IMR-90 (cell line): Measurements from ENCODE around the gene SLC6A4. TPM values are rescaled to one million over a fixed set of nuclear protein-coding genes. Genes with fewer than 3 reads are reported as not detected.

Source experiments
- ATAC-seq: fragments of 200-7000 bp; cut with Tn5 transposase; 2 replicates; pipeline ENCODE4 v1.9.1; 2020; ENCODE audit warnings: low read depth, mild to moderate bottlenecking, moderate library complexity
- BruUV-seq: library from RNA; stranded (reverse); fragments of 400-500 nt; replicated peaks from 2 replicates; lab custom pipeline; 2021; lab: Mats Ljungman, UMichigan
- CTCF ChIA-PET: fragments of 300-600 bp; formaldehyde crosslinking; extraction: SDS; loops from one replicate; lab custom pipeline; 2021; ENCODE audit warnings: antibody characterized with exemption; lab: Yijun Ruan, JAX
- POLR2A ChIA-PET: fragments of 300-600 bp; sonication (Branson Sonifier 250); formaldehyde crosslinking; loops from one replicate; lab custom pipeline; 2022; ENCODE audit warnings: antibody characterized with exemption; ENCODE audit not compliant: unreplicated experiment; lab: Charles Lee
- DNase-seq: peaks from one replicate; pipeline ENCODE4 v3.0.0; 2013
- H2AFZ ChIP-seq: replicated peaks from 2 replicates; pipeline ENCODE3; 2013; ENCODE audit warnings: low read length, mild to moderate bottlenecking; ENCODE audit not compliant: poor library complexity
- H2AK5ac ChIP-seq: 2 replicates; pipeline ENCODE4 v1.6.1; 2013; ENCODE audit warnings: low read depth, low read length, inconsistent platforms
- H2AK9ac ChIP-seq: replicated peaks from 2 replicates; pipeline ENCODE3; 2013; ENCODE audit warnings: mild to moderate bottlenecking, low read depth, low read length, moderate library complexity; ENCODE audit not compliant: poor library complexity
- H2BK120ac ChIP-seq: 2 replicates; pipeline ENCODE4 v1.6.1; 2013; ENCODE audit warnings: low read depth, low read length, inconsistent platforms
- H2BK15ac ChIP-seq: 3 replicates; pipeline ENCODE4 v1.6.1; 2013; ENCODE audit warnings: low read depth, low read length, inconsistent platforms
- H2BK20ac ChIP-seq: 2 replicates; pipeline ENCODE4 v1.6.1; 2013; ENCODE audit warnings: low read depth, mild to moderate bottlenecking, inconsistent platforms, low read length, moderate library complexity
- H2BK5ac ChIP-seq: 2 replicates; pipeline ENCODE4 v1.6.1; 2013; ENCODE audit warnings: mild to moderate bottlenecking, low read depth, low read length, inconsistent platforms; ENCODE audit not compliant: poor library complexity, severe bottlenecking
- H3K14ac ChIP-seq: replicated peaks from 2 replicates; pipeline ENCODE4 v1.6.1; 2013; ENCODE audit warnings: low read depth, low read length, inconsistent platforms
- H3K18ac ChIP-seq: 2 replicates; pipeline ENCODE4 v1.6.1; 2013; ENCODE audit warnings: low read depth, low read length, control low read depth
- H3K23ac ChIP-seq: 2 replicates; pipeline ENCODE4 v1.6.1; 2013; ENCODE audit warnings: low read depth, low read length, inconsistent platforms
- H3K27ac ChIP-seq: 2 replicates; pipeline ENCODE4 v1.5.1; 2013; ENCODE audit warnings: mild to moderate bottlenecking, control low read depth, low read length; ENCODE audit not compliant: insufficient read depth
- H3K27me3 ChIP-seq: 2 replicates; pipeline ENCODE4 v1.6.1; 2013; ENCODE audit warnings: low read length; ENCODE audit not compliant: control insufficient read depth, insufficient read depth
- H3K36me3 ChIP-seq: 2 replicates; pipeline ENCODE4 v1.6.1; 2013; ENCODE audit warnings: low read length, mixed read lengths; ENCODE audit not compliant: control insufficient read depth, insufficient read depth
- H3K4ac ChIP-seq: 2 replicates; pipeline ENCODE4 v1.6.1; 2013; ENCODE audit warnings: low read depth, low read length, inconsistent platforms
- H3K4me1 ChIP-seq: 2 replicates; pipeline ENCODE4 v1.6.1; 2013; ENCODE audit warnings: low read length, mixed read lengths; ENCODE audit not compliant: control insufficient read depth, insufficient read depth
- H3K4me2 ChIP-seq: 2 replicates; pipeline ENCODE4 v1.6.1; 2013; ENCODE audit warnings: low read depth, mild to moderate bottlenecking, control low read depth, low read length, moderate library complexity
- H3K4me3 ChIP-seq: 2 replicates; pipeline ENCODE4 v1.5.1; 2013; ENCODE audit warnings: low read depth, mild to moderate bottlenecking, control low read depth, low read length, moderate library complexity; ENCODE audit not compliant: insufficient read depth
- H3K56ac ChIP-seq: 2 replicates; pipeline ENCODE4 v1.6.1; 2013; ENCODE audit warnings: low read length, inconsistent platforms; ENCODE audit not compliant: insufficient read depth; ENCODE audit errors: extremely low read depth
- H3K79me1 ChIP-seq, 2 experiments: 2 replicates each; pipeline ENCODE4 v1.6.1; 2013; ENCODE audit warnings: low read length in 2 of 2, inconsistent platforms in 1 of 2, low read depth in 1 of 2
- H3K9ac ChIP-seq: 2 replicates; pipeline ENCODE4 v1.6.1; 2013; ENCODE audit warnings: low read depth, low read length, control low read depth
- H3K9me1 ChIP-seq: 2 replicates; pipeline ENCODE4 v1.6.1; 2013; ENCODE audit warnings: low read length, inconsistent platforms; ENCODE audit not compliant: insufficient read depth
- H3K9me3 ChIP-seq: 2 replicates; pipeline ENCODE4 v1.6.1; 2013; ENCODE audit warnings: low read length; ENCODE audit not compliant: control insufficient read depth, insufficient read depth
- H4K20me1 ChIP-seq: 2 replicates; pipeline ENCODE4 v1.6.1; 2013; ENCODE audit warnings: low read length, inconsistent platforms; ENCODE audit not compliant: insufficient read depth
- H4K5ac ChIP-seq: 2 replicates; pipeline ENCODE4 v1.6.1; 2013; ENCODE audit warnings: mild to moderate bottlenecking, low read depth, low read length, control low read depth
- H4K8ac ChIP-seq, 2 experiments: 2 replicates each; pipeline ENCODE4 v1.6.1; 2013; ENCODE audit warnings: low read depth in 2 of 2, low read length in 2 of 2, control low read depth in 1 of 2, inconsistent platforms in 1 of 2
- H4K91ac ChIP-seq: 2 replicates; pipeline ENCODE4 v1.6.1; 2013; ENCODE audit warnings: low read depth, low read length, inconsistent platforms; ENCODE audit not compliant: insufficient read depth
- CTCF ChIP-seq: conservative IDR thresholded peaks from 2 replicates; pipeline ENCODE4 v1.5.1; 2012; ENCODE audit warnings: mild to moderate bottlenecking, low read depth, low read length, improper control_type of control experiment
- MAFK ChIP-seq: IDR thresholded peaks from 2 replicates; pipeline ENCODE4 v1.6.1; 2012; ENCODE audit warnings: low read depth, low read length, improper control_type of control experiment
- MAZ ChIP-seq: IDR thresholded peaks from 2 replicates; pipeline ENCODE4 v1.6.1; 2012; ENCODE audit warnings: low read depth, mild to moderate bottlenecking, low read length, improper control_type of control experiment, moderate library complexity, borderline replicate concordance
- NFE2L2 ChIP-seq: fragments of 150-350 bp; IDR thresholded peaks from 2 replicates; pipeline ENCODE4 v1.6.1; 2016; ENCODE audit warnings: low read depth, mild to moderate bottlenecking, low read length
- RAD21 ChIP-seq: IDR thresholded peaks from 2 replicates; pipeline ENCODE4 v1.6.1; 2012; ENCODE audit warnings: low read length, improper control_type of control experiment
- RFX5 ChIP-seq: IDR thresholded peaks from 2 replicates; pipeline ENCODE4 v1.8.0; 2012; ENCODE audit warnings: low read depth, mild to moderate bottlenecking, low read length, moderate library complexity
- SMC3 ChIP-seq: fragments of 150-350 bp; IDR thresholded peaks from 2 replicates; pipeline ENCODE4 v1.6.1; 2016; ENCODE audit warnings: low read depth, mild to moderate bottlenecking, antibody characterized with exemption, low read length, moderate library complexity
- dilution Hi-C: fragments of 300-500 bp; cut with HindIII; formaldehyde crosslinking; loops from one replicate; pipeline ENCODE4 v1.14.3; 2018; ENCODE audit warnings: low sequenced_read_pairs; ENCODE audit not compliant: unreplicated experiment
- in situ Hi-C: fragments of 300-500 bp; cut with MboI; formaldehyde crosslinking; loops from 3 replicates; pipeline ENCODE4 v1.14.3; 2019; ENCODE audit warnings: low sequenced_read_pairs, inconsistent platforms, mixed read lengths
- intact Hi-C: fragments of 100-400 bp; cut with micrococcal nuclease; formaldehyde crosslinking; loops from 2 replicates; pipeline ENCODE4 v1.10.0; 2022
- polyA plus RNA-seq, 3 experiments: library from polyadenylated mRNA; depleted of rRNA; stranded (reverse); fragments of >200 nt; gene quantifications; 2 replicates each; pipeline ENCODE4 v1.2.3, GENCODE V29; 2012; ENCODE audit warnings: low replicate concordance in 1 of 3
- total RNA-seq: library from RNA; depleted of rRNA; stranded (reverse); fragments of >200 nt; gene quantifications from 2 replicates; pipeline ENCODE4 v1.2.3, GENCODE V29; 2012
- TF ChIP-seq, protein P1 (sequence below): fragments of 150-350 bp; IDR thresholded peaks from 2 replicates; pipeline ENCODE4 v1.6.1; 2016; ENCODE audit warnings: low read depth, mild to moderate bottlenecking, low read length, moderate library complexity, borderline replicate concordance

SLC6A4 gene
- total and polyA plus RNA-seq, 2 of the 4 experiments (the other 2 are of a cell fraction) = under 0.01 TPM; not detected in 1

GRCh38 chr17:30161601-30162000 lies 73.9 kb downstream of the SLC6A4 start:
- Histone ChIP-seq H3K36me3 (peaks cover 4% of the 10 kb centered on the region; the same call in 1 of the 2 replicates), H3K9me3 (peaks cover 2% of the 10 kb centered on the region), H3K4me1 (no peaks in the 10 kb centered on the region; the same call in 1 of the 2 replicates), H2BK5ac (no peak overlapping the region), H4K5ac (no peak overlapping the region), H3K4me2 (no peak overlapping the region), H3K9me1 (no peaks in the 10 kb centered on the region; the same call in 1 of the 2 replicates), H3K56ac (no peak overlapping the region), H2AK9ac (no peak overlapping the region), H2BK120ac (no peak overlapping the region), H3K4ac (no peak overlapping the region), H2BK15ac (no peak overlapping the region), H3K27ac (no peak overlapping the region), H4K91ac (no peak overlapping the region), H2AFZ (no peak overlapping the region), H3K9ac (no peak overlapping the region), H3K4me3 (no peak overlapping the region), H2BK20ac (no peak overlapping the region), H4K8ac (no peak overlapping the region), H3K18ac (no peak overlapping the region), H4K20me1 (peaks cover 36% of the 10 kb centered on the region), H3K79me1 (peaks cover 16 to 34% of the 10 kb centered on the region in 2 experiments), H2AK5ac (no peak overlapping the region), H3K23ac (no peak overlapping the region), H3K27me3 (no peaks in the 10 kb centered on the region), H3K14ac (no peak overlapping the region)
- ChIA-PET POLR2A (no interaction called here), CTCF (no interaction called here)
- DNase-seq (peak; percentile 4), ATAC-seq (no peak)
- intact Hi-C loops = no loop called here
- in situ Hi-C loops = no loop called here
- BruUV-seq = no TSS peak
- dilution Hi-C loops = no loop called here
- no peak for TF ChIP-seq CTCF
- TF ChIP-seq RAD21 = no peak
- TF ChIP-seq NFE2L2 = no peak
- TF ChIP-seq RFX5 = no peak
- TF ChIP-seq MAZ = no peak
- TF ChIP-seq SMC3 = no peak
- no peak for TF ChIP-seq MAFK
- TF ChIP-seq, protein P1, sequence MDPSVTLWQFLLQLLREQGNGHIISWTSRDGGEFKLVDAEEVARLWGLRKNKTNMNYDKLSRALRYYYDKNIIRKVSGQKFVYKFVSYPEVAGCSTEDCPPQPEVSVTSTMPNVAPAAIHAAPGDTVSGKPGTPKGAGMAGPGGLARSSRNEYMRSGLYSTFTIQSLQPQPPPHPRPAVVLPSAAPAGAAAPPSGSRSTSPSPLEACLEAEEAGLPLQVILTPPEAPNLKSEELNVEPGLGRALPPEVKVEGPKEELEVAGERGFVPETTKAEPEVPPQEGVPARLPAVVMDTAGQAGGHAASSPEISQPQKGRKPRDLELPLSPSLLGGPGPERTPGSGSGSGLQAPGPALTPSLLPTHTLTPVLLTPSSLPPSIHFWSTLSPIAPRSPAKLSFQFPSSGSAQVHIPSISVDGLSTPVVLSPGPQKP = no peak
